Esophagus squamous epithelium (tissue), 5 donors: ENCODE measurements around the gene PEAK3. TPM values are rescaled to one million over a fixed set of nuclear protein-coding genes. Genes with fewer than 3 reads are reported as not detected.
A peak's percentile ranks its signal among the peaks of the same experiment; 100 is the strongest.
"Not testable (repeated sequence)": the region's sequence is repeated elsewhere in the genome, so short reads cannot be mapped to it uniquely, and the experiment has no call there.

ENCODE experiments used
- DNase-seq: peaks from one replicate; lab custom pipeline; 2025; lab: John Stamatoyannopoulos, UW
- H3K27ac ChIP-seq, 4 donors: fragments of 200-600 bp; sonication (generic); one replicate each; pipeline ENCODE4 v1.5.1; 2016 to 2019; ENCODE audit warnings: mild to moderate bottlenecking in 1 of 4
- H3K27me3 ChIP-seq, 4 donors: fragments of 200-600 bp; sonication (generic); 1 replicate in 3 of 4; 2 replicates in 1 of 4; pipeline versions ENCODE4 v1.5.1 to v1.6.0; 2017 to 2021; ENCODE audit warnings: antibody characterized with exemption in 1 of 4
- H3K36me3 ChIP-seq, 3 donors: fragments of 200-600 bp; sonication (generic); one replicate each; pipeline ENCODE4 v1.5.1; 2016 to 2019
- H3K4me1 ChIP-seq, 3 donors: fragments of 200-600 bp; sonication (generic); one replicate each; pipeline ENCODE4 v1.5.1; 2017 to 2019
- H3K4me3 ChIP-seq, 4 donors: fragments of 200-600 bp; sonication (generic); 1 replicate in 3 of 4; 2 replicates in 1 of 4; pipeline ENCODE4 v1.5.1; 2016 to 2019; ENCODE audit warnings: mild to moderate bottlenecking in 2 of 4, moderate library complexity in 1 of 4
- H3K9me3 ChIP-seq, 3 donors: fragments of 200-600 bp; sonication (generic); one replicate each; pipeline ENCODE4 v1.5.1; 2016 to 2019
- CTCF ChIP-seq, 6 experiments: fragments of 450-650 bp in 4 of 6; fragments of 200-600 bp in 2 of 6; sonication (generic) in 2 of 6; IDR thresholded peaks; one replicate each; pipeline ENCODE4 v1.5.1; 2016 to 2019; ENCODE audit warnings: antibody characterized with exemption in 6 of 6, mild to moderate bottlenecking in 4 of 6, moderate library complexity in 4 of 6
- POLR2A ChIP-seq, 4 donors: fragments of 450-650 bp; IDR thresholded peaks; one replicate each; pipeline ENCODE4 v1.6.1; 2017; ENCODE audit warnings: antibody characterized with exemption in 4 of 4, mild to moderate bottlenecking in 4 of 4, moderate library complexity in 3 of 4
- WGBS, 2 donors: methylation state at CpG; one replicate each; pipeline ENCODE4 v1.1.5; 2018; 5-methylcytosine and 5-hydroxymethylcytosine counted together
- intact Hi-C: fragments of 100-400 bp; cut with DNase I; formaldehyde crosslinking; loops from one replicate; pipeline ENCODE4 v1.15.0; 2022
- total RNA-seq, 4 donors: library from RNA; depleted of rRNA; stranded (reverse); fragments of >200 nt; gene quantifications; one replicate each; pipeline ENCODE4 v1.1.0, GENCODE V29; 2016
- donor health status: DM: yes; HTN: yes; CAD: no.

The PEAK3 gene
- total RNA-seq, 4 donors from 2014 or later, result 0.32 to 0.40 (median 0.38) TPM; not detected in 1

GRCh38 chr19:2282862-2283237, 875 bp upstream of the PEAK3 start:
- no peaks in the 10 kb centered on the region for H3K9me3 ChIP-seq
- 68 to 74% methylated on average over 8 to 9 of the region's 11 CpGs for WGBS, 2 donors
- TF ChIP-seq CTCF (IDR thresholded peaks at IDR 0.05) (no peak), POLR2A (IDR thresholded peaks at IDR 0.05) (no peak)
- intact Hi-C loops, result loop anchor here (10.0 kb wide), 2 partner anchors 112 to 342 kb away; no protein-coding TSS in a partner anchor
- peak overlapping the region in 2 of 4 donors; percentile 39 to 61 for H3K4me3 ChIP-seq
- H3K4me1 ChIP-seq, result peaks cover 0 to 16% (median 10%) of the 10 kb centered on the region in 3 donors
- no peak for DNase-seq
- H3K27me3 ChIP-seq, result peaks cover 0 to 41% (median 0%) of the 10 kb centered on the region in 4 donors
- H3K27ac ChIP-seq, result peak overlapping the region in 1 of 4 donors; percentile 12
- no peaks in the 10 kb centered on the region for H3K36me3 ChIP-seq

GRCh38 chr19:2281265-2282061, 512 bp downstream of the PEAK3 start:
- H3K9me3 ChIP-seq, DNase-seq, H3K36me3 ChIP-seq: not testable (repeated sequence)
- Histone ChIP-seq H3K27ac (peak overlapping the region; percentile 12 to 62 (median 38)), H3K4me3 (peak overlapping the region in 3 of 4 donors; percentile 37 to 61 (median 39)), H3K4me1 (peaks cover 0 to 19% (median 13%) of the 10 kb centered on the region in 3 donors), H3K27me3 (peaks cover 0 to 28% (median 0%) of the 10 kb centered on the region in 4 donors)
- intact Hi-C loops, result loop anchor here (10.0 kb wide), 2 partner anchors 113 to 343 kb away; no protein-coding TSS in a partner anchor
- WGBS, 2 donors, result 17% methylated on average over 1 of the region's 16 CpGs; no CpG with 5 or more reads in 1 of the 2 donors

GRCh38 chr19:2280633-2281264, 1.2 kb downstream of the PEAK3 start:
- no peak overlapping the region for H3K27ac ChIP-seq
- WGBS, 2 donors, result 49 to 73% methylated on average over 11 to 12 of the region's 26 CpGs
- no peaks in the 10 kb centered on the region for H3K9me3 ChIP-seq
- intact Hi-C loops, result loop anchor here (10.0 kb wide), 2 partner anchors 114 to 344 kb away; no protein-coding TSS in a partner anchor
- DNase-seq, result no peak
- H3K4me3 ChIP-seq, result no peak overlapping the region
- no peak for TF ChIP-seq CTCF (IDR thresholded peaks at IDR 0.05)
- no peak for TF ChIP-seq POLR2A (IDR thresholded peaks at IDR 0.05)
- H3K4me1 ChIP-seq, result peaks cover 7 to 26% (median 17%) of the 10 kb centered on the region in 3 donors
- H3K27me3 ChIP-seq, result peaks cover 0 to 20% (median 0%) of the 10 kb centered on the region in 4 donors
- H3K36me3 ChIP-seq, result peaks cover 0 to 10% (median 0%) of the 10 kb centered on the region in 3 donors

GRCh38 chr19:2278459-2279158, 3.4 kb downstream of the PEAK3 start:
- Histone ChIP-seq H3K27me3 (peaks cover 0 to 18% (median 0%) of the 10 kb centered on the region in 4 donors), H3K4me3 (no peak overlapping the region), H3K36me3 (peaks cover 0 to 23% (median 0%) of the 10 kb centered on the region in 3 donors), H3K27ac (no peak overlapping the region), H3K4me1 (peaks cover 25 to 48% (median 33%) of the 10 kb centered on the region in 3 donors), H3K9me3 (no peaks in the 10 kb centered on the region)
- no peak for DNase-seq
- no peak for TF ChIP-seq CTCF (IDR thresholded peaks at IDR 0.05)
- intact Hi-C loops, result no loop called here
- WGBS, 2 donors, result 80% methylated on average over 15 of the region's 33 CpGs; no CpG with 5 or more reads in 1 of the 2 donors

GRCh38 chr19:2277138-2277537, 4.8 kb downstream of the PEAK3 start:
- WGBS, 2 donors, result 71 to 79% methylated on average over 9 of the region's 9 CpGs
- DNase-seq, result no peak
- H3K27me3 ChIP-seq, result peaks cover 0 to 6% (median 0%) of the 10 kb centered on the region in 4 donors
- H3K27ac ChIP-seq, result no peak overlapping the region
- H3K4me1 ChIP-seq, result peaks cover 39 to 53% (median 43%) of the 10 kb centered on the region in 3 donors
- no peak overlapping the region for H3K4me3 ChIP-seq
- intact Hi-C loops, result no loop called here
- TF ChIP-seq CTCF (IDR thresholded peaks at IDR 0.05) (no peak), POLR2A (IDR thresholded peaks at IDR 0.05) (no peak)
- no peaks in the 10 kb centered on the region for H3K9me3 ChIP-seq
- peaks cover 8 to 38% (median 9%) of the 10 kb centered on the region in 3 donors for H3K36me3 ChIP-seq
